Sigmoid colon (tissue), 4 donors: ENCODE results near the gene C5orf22.

Source experiments
- CTCF ChIP-seq, 4 experiments: fragments of 450-650 bp in 3 of 4; fragments of 200-600 bp in 1 of 4; IDR thresholded peaks; one replicate each; pipeline ENCODE4 v1.5.1; 2016 to 2019; ENCODE audit warnings: antibody characterized with exemption in 4 of 4, mild to moderate bottlenecking in 3 of 4, moderate library complexity in 2 of 4
- POLR2AphosphoS5 ChIP-seq, 4 donors: sonication (generic); formaldehyde crosslinking; IDR thresholded peaks; one replicate each; pipeline ENCODE4 v1.6.1; 2017; ENCODE audit warnings: antibody characterized with exemption in 4 of 4

GRCh38 chr5:31531543-31531887 lies 586 bp upstream of the C5orf22 start:
- no peak for TF ChIP-seq CTCF (IDR thresholded peaks at IDR 0.05)
- TF ChIP-seq POLR2AphosphoS5 (IDR thresholded peaks at IDR 0.05): no peak
